Hepatocyte (in vitro differentiated cells): ENCODE data around the gene PLA2G4E. TPM values are rescaled to one million over a fixed set of nuclear protein-coding genes. Genes with fewer than 3 reads are reported as not detected.

ENCODE experiments used
- DNase-seq: peaks from one replicate; pipeline ENCODE4 v3.0.0-alpha.2; 2016; ENCODE audit warnings: low spot score
- H2AFZ ChIP-seq: fragments of 200-600 bp; sonication (generic); 2 replicates; pipeline ENCODE4 v1.6.0; 2016; ENCODE audit warnings: antibody characterized with exemption, mild to moderate bottlenecking
- H3K27ac ChIP-seq: fragments of 200-600 bp; sonication (generic); 2 replicates; pipeline ENCODE4 v1.5.1; 2016; ENCODE audit warnings: mild to moderate bottlenecking
- H3K27me3 ChIP-seq: fragments of 200-600 bp; sonication (generic); 2 replicates; pipeline ENCODE4 v1.6.1; 2016
- H3K36me3 ChIP-seq: fragments of 200-600 bp; sonication (generic); replicated peaks from 2 replicates; pipeline ENCODE4 v1.5.1; 2016; ENCODE audit warnings: low read depth; ENCODE audit not compliant: insufficient read depth
- H3K4me1 ChIP-seq: fragments of 200-600 bp; sonication (generic); 2 replicates; pipeline ENCODE4 v1.5.1; 2016; ENCODE audit warnings: mild to moderate bottlenecking, moderate library complexity; ENCODE audit not compliant: insufficient read depth
- H3K4me2 ChIP-seq: fragments of 200-600 bp; sonication (generic); 2 replicates; pipeline ENCODE4 v1.6.0; 2016
- H3K4me3 ChIP-seq: fragments of 200-600 bp; sonication (generic); 2 replicates; pipeline ENCODE4 v1.5.1; 2016; ENCODE audit warnings: mild to moderate bottlenecking
- H3K79me2 ChIP-seq: fragments of 200-600 bp; sonication (generic); 2 replicates; pipeline ENCODE4 v1.6.0; 2017; ENCODE audit warnings: mild to moderate bottlenecking
- H3K9me2 ChIP-seq: fragments of 200-600 bp; sonication (generic); replicated peaks from 2 replicates; pipeline ENCODE4 v1.6.0; 2017; ENCODE audit warnings: mild to moderate bottlenecking; ENCODE audit not compliant: insufficient read depth
- H3K9me3 ChIP-seq: fragments of 200-600 bp; sonication (generic); 2 replicates; pipeline ENCODE4 v1.5.1; 2016; ENCODE audit warnings: low read depth, mild to moderate bottlenecking
- H4K20me1 ChIP-seq: fragments of 200-600 bp; sonication (generic); 2 replicates; pipeline ENCODE4 v1.6.0; 2016; ENCODE audit warnings: mild to moderate bottlenecking; ENCODE audit not compliant: insufficient read depth, poor library complexity, severe bottlenecking
- EZH2 ChIP-seq: fragments of 200-600 bp; sonication (generic); IDR thresholded peaks from 2 replicates; pipeline ENCODE4 v1.6.1; 2016; ENCODE audit warnings: antibody characterized with exemption, mild to moderate bottlenecking, borderline replicate concordance
- EZH2phosphoT487 ChIP-seq: fragments of 200-600 bp; sonication (generic); IDR thresholded peaks from one replicate; pipeline ENCODE4 v1.6.1; 2018; ENCODE audit warnings: antibody characterized with exemption, mild to moderate bottlenecking, low read depth, moderate library complexity; ENCODE audit not compliant: unreplicated experiment, severe bottlenecking
- WGBS: methylation state at CpG from one replicate; pipeline ENCODE4 v1.1.6; 2016; ENCODE audit warnings: low lambda C conversion rate; ENCODE audit errors: missing lambda C conversion rate; 5-methylcytosine and 5-hydroxymethylcytosine counted together
- polyA plus RNA-seq: library from polyadenylated mRNA; unstranded; fragments of >200 nt; fragmentation: Nextera tagmentation; extraction: Ambion mirVana; gene quantifications from 2 replicates; pipeline ENCODE4 v1.2.1, GENCODE V29; 2016
- total RNA-seq: library from RNA; depleted of rRNA; stranded (reverse); fragments of >200 nt; gene quantifications from 2 replicates; pipeline ENCODE4 v1.2.3, GENCODE V29; 2014
- TF ChIP-seq, protein P1 (sequence below): fragments of 200-600 bp; sonication (generic); IDR thresholded peaks from 2 replicates; pipeline ENCODE4 v1.5.1; 2016; ENCODE audit warnings: antibody characterized with exemption, mild to moderate bottlenecking; ENCODE audit not compliant: poor library complexity

Gene PLA2G4E
- total and polyA plus RNA-seq, 2 experiments from 2014 or later, result 0.07 to 0.54 TPM

DNA sequence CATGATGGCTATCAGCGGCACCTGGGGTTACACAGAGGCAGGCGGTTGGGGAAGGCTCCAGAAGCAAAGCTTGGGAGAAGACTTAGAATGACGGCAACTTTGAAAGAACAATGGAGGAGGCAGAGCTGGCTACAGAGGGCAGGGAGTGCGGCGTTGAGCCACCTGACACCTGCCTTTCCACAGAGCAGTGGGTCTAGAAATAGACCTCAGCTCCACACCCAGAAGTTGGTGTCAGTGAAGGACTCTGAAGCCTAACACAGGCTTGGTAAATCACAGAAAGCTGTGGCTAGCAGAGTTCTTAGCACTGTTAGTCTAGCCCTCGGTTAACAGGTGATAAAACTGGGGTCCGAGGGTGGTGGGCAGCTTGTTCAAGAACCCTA is 25.4 kb downstream of the PLA2G4E start:
- Histone ChIP-seq H3K27me3 (no peaks in the 10 kb centered on the region), H3K4me3 (no peak overlapping the region), H3K9me3 (no peaks in the 10 kb centered on the region), H3K36me3 (no peaks in the 10 kb centered on the region), H4K20me1 (no peaks in the 10 kb centered on the region), H3K27ac (no peak overlapping the region), H3K79me2 (no peaks in the 10 kb centered on the region), H3K4me2 (no peak overlapping the region), H3K9me2 (no peaks in the 10 kb centered on the region), H3K4me1 (no peaks in the 10 kb centered on the region), H2AFZ (no peak overlapping the region)
- DNase-seq, result no peak
- 94% methylated on average over 7 of the region's 7 CpGs for WGBS
- TF ChIP-seq EZH2 (no peak), EZH2phosphoT487 (no peak)
- TF ChIP-seq, protein P1, sequence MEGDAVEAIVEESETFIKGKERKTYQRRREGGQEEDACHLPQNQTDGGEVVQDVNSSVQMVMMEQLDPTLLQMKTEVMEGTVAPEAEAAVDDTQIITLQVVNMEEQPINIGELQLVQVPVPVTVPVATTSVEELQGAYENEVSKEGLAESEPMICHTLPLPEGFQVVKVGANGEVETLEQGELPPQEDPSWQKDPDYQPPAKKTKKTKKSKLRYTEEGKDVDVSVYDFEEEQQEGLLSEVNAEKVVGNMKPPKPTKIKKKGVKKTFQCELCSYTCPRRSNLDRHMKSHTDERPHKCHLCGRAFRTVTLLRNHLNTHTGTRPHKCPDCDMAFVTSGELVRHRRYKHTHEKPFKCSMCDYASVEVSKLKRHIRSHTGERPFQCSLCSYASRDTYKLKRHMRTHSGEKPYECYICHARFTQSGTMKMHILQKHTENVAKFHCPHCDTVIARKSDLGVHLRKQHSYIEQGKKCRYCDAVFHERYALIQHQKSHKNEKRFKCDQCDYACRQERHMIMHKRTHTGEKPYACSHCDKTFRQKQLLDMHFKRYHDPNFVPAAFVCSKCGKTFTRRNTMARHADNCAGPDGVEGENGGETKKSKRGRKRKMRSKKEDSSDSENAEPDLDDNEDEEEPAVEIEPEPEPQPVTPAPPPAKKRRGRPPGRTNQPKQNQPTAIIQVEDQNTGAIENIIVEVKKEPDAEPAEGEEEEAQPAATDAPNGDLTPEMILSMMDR, result no peak

GRCh38 chr15:41994772-41995475 is 25.9 kb downstream of the PLA2G4E start:
- Histone ChIP-seq H3K4me2 (no peak overlapping the region), H3K9me2 (no peaks in the 10 kb centered on the region), H3K4me1 (no peaks in the 10 kb centered on the region), H4K20me1 (no peaks in the 10 kb centered on the region), H3K79me2 (no peaks in the 10 kb centered on the region), H2AFZ (no peak overlapping the region), H3K27me3 (no peaks in the 10 kb centered on the region), H3K36me3 (no peaks in the 10 kb centered on the region), H3K27ac (no peak overlapping the region), H3K4me3 (no peak overlapping the region), H3K9me3 (no peaks in the 10 kb centered on the region)
- no peak for DNase-seq
- 87% methylated on average over 10 of the region's 10 CpGs for WGBS
- TF ChIP-seq, protein P1, result no peak
- TF ChIP-seq EZH2phosphoT487, result no peak
- no peak for TF ChIP-seq EZH2

DNA sequence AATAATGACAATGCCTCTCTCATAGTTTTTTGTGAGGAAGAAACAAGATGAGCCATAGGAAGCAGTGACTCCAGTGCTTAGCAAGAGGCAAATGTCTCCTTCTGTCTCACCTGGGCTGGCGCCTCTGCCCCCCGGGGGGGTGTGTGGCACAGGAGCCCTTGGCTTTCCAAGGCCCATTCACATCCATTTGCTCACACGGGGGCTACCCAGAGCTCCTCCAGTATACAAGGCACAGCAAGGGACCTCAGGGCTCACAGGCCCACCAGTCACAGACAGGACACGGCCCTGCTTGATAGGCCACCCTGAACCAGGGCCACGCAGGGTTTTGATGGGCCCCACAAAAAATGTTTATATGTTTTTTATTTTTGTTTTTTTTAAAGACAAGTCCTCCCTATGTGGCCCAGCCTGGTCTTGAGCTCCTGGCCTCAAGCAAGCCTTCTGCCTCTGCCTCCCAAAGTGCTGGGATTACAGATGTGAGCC is 26.6 kb downstream of the PLA2G4E start:
- Histone ChIP-seq H3K36me3 (no peaks in the 10 kb centered on the region), H3K4me2 (no peak overlapping the region), H4K20me1 (no peaks in the 10 kb centered on the region), H3K27ac (no peak overlapping the region), H3K79me2 (no peaks in the 10 kb centered on the region), H3K4me1 (no peaks in the 10 kb centered on the region), H2AFZ (no peak overlapping the region), H3K27me3 (no peaks in the 10 kb centered on the region), H3K9me2 (no peaks in the 10 kb centered on the region), H3K9me3 (no peaks in the 10 kb centered on the region), H3K4me3 (no peak overlapping the region)
- no peak for DNase-seq
- TF ChIP-seq, protein P1, result no peak
- TF ChIP-seq EZH2, result no peak
- TF ChIP-seq EZH2phosphoT487, result no peak
- 79% methylated on average over 5 of the region's 5 CpGs for WGBS
